GM18517 (cell line): Measurements from ENCODE around the gene RCC2.

Source experiments
- ATAC-seq: cut with Tn5 transposase; IDR thresholded peaks from one replicate; pipeline ENCODE4 v1.9.1; 2021; ENCODE audit warnings: mild to moderate bottlenecking, moderate library complexity; ENCODE audit not compliant: unreplicated experiment

Gene RCC2

DNA sequence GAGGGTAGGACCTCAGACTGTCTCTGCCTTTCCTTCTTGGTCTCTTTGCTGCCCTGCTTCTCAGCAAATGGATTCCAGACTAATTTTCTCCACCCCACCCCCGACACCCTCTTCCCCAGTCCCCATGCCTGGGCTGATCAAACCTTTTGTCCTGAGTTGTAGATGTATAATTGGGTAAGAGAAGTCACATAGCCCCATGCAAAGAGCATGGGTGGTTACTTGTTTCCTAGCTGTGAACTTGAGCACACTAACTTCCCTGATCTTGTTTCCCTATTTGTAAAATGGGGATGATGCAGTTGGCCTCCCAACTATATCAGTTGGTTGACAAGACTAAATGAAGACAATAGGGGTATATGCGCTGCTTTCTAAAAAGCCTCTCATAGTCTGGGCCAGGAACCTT, 58.3 kb downstream of the RCC2 start:
- no peak for ATAC-seq

DNA sequence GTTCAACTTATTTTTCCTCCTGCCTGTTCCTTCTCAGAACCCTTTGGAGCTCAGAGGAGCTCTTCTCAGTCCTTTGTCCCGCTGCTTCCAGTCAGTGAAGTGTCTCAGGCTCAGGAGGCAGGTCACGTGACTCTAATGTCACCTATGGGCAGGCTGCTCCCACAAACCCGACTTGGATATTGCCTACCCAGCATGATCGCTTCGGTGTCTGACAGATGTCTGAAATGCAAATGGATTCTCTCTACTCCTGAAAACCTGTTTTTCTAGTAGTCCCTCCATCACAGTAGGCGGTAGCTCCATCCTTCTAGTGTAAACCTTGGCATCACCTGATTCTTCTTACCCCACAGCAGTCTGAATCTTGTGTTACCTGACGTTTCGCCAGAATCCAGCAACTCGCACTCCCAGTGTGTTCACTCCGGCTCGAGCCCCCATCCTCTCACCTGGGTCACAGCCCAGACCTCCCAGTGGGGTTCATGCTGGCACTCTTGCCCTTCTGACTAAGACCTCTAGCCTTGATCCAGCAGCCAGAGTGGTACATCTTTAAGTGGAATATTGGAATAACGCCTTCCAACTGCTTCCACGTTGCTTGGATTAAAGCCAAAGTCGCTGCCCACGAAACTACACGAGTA, 62.0 kb downstream of the RCC2 start:
- ATAC-seq: no peak

DNA sequence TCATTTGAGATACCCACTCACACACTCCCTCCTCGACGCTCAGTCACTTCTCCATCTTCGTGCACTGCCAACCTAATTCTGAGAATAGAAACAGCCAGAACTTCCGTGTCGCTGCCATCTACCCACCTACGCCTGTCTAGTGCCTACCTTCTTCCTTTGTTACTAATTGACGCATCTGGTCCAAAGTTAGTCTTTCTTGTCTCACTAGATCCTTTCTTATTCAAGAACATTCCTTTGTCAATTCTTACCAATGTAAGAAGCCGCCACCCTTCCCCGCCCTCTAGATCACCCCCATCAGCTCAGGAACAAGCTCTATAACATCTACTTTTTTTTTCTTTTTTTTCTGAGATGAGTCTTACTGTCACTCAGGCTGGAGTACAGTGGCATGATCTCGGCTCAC, 63.8 kb downstream of the RCC2 start:
- ATAC-seq: no peak

DNA sequence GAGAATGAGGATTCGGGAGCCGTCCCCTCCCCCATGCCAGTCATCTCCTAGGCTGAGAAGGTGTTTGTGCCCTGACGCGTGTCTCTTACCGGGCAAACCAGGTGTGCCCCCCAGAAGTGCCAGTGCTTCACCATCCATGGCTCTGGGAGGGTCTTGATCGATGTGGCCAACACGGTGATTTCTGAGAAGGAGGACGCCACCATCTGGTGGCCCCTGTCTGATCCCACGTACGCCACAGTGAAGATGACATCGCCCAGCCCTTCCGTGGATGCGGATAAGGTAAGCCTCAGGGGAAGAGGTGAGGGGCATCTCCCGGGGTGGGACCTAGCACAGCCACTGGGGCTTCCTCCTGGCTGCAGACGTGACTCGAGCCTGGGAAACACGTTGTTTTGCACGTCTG, 66.5 kb downstream of the RCC2 start:
- no peak for ATAC-seq

DNA sequence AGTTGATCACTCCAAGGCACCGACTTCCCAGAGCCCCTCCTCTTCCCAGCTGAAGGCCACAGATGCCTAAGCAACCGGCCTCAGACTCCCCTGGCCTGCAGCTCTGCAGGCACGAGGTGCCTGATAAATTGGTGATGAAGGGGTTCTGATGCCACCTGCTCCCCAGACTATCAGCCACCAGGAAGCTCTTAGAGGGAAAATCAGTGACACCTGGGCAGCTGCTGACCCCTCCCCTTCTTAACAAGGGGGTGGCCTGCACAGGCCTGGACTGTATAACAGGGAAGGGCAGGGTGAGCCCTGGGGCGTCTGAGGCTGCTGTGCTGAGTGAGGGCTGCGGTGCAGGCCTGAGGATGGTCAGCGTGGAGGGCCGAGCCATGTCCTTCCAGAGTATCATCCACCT, 67.6 kb downstream of the RCC2 start, which contains the start of gene PADI6:
TSS of gene PADI6 (plus strand) at position 301 of the 400 bp plus-strand sequence. CDS start at position 351, 50 bp downstream.
- no peak for ATAC-seq

DNA sequence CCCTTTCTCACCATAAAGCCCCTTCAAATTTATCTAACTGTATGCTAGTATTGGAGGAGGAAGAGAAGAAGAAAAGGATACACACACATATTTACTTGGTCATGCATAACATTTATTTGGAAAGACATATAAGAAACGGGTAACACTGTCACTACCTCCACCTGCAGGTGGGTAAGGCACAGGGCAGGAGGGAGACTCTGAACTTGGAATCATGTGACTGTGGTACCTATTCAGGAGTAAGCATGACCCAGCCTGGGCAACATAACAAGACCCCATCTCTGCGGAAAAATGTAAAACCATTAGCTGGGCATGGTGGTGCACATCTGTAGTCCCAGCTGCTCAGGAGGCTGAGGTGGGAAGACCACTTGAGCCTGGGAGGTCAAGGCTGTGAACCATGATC, 68.9 kb downstream of the RCC2 start:
- ATAC-seq: no peak

DNA sequence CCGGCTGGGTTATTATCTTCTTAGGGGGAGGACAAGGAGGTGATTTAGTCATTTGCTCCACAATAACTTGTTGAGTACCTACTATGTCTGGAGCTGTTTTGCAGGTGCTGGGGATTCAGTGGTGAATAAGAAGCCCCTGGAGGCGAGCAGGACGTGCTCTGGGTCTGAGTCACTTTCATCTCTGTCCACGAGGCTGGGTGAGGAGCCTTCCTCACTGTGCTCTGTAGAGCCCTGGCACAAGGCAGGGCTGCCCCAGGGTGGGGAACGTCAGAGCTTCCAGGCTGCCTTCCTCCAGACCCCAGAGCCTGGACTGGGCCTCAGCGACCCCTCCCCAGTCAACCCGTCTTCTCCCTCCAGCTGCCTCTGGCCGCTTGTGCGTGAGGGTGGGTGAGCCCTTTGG, 70.0 kb downstream of the RCC2 start:
- no peak for ATAC-seq

DNA sequence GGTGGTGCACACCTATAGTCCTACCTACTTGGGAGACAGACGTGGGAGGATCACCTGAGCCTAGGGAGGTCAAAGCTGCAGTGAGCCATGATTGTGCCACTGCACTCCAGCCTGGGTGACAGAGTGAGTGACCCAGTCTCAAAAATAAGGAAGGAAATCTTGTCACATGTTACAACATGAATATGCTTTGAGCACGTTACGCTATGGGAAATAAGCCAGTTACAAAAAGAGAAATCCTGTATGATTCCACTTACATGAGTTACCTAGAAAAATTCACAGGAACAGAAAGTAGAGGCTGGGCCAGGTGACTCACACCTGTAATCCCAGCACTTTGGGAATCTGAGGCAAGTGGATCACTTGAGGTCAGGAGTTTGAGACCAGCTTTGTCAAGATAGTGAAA, 74.2 kb downstream of the RCC2 start:
- ATAC-seq: no peak

DNA sequence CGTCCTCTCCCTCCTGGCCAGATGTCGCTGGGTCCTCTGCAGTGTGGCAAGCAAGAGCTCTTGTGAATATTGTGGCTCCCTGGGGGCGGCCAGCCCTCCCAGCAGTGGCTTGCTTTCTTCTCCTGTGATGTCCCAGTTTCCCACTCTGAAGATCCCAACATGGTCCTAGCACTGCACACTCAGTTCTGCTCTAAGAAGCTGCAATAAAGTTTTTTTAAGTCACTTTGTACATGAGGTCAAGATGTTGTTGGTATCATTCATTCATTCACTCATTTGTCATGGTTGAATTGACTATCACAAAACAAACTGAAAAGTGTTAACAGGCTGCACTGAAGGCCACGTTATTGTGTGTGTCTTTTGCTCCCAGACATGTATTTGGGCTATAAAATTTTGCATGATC, 75.7 kb downstream of the RCC2 start:
- no peak for ATAC-seq

DNA sequence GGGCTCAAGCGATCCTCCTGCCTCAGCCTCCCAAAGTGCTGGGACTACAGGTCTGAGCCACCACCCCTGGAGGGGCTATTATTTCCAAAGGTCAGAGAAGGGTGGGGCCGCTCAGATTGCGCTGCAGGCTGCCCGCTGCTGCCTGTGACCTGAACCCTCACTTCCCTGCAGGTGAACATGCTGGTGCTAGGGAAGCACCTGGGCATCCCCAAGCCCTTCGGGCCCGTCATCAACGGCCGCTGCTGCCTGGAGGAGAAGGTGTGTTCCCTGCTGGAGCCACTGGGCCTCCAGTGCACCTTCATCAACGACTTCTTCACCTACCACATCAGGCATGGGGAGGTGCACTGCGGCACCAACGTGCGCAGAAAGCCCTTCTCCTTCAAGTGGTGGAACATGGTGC, 76.1 kb downstream of the RCC2 start:
- no peak for ATAC-seq

DNA sequence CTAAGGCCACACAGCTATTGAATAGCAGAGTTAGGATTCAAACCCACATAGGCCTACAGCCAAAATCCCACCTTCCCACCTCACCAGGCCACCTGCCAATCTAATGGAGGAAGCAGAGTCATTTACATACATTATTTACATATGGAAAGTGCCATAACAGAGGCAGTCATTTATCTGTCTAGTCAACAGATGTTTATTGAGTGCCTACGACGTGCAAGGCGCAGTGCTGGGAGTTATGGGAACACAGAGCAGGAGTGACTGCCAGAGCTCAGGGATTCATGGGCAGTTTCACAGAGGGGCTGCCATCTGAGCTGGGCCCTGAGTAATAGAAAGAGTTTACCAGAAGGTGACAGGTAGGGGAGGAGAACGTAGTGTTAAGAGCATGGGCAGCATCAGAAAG, 77.8 kb downstream of the RCC2 start:
- ATAC-seq: no peak

DNA sequence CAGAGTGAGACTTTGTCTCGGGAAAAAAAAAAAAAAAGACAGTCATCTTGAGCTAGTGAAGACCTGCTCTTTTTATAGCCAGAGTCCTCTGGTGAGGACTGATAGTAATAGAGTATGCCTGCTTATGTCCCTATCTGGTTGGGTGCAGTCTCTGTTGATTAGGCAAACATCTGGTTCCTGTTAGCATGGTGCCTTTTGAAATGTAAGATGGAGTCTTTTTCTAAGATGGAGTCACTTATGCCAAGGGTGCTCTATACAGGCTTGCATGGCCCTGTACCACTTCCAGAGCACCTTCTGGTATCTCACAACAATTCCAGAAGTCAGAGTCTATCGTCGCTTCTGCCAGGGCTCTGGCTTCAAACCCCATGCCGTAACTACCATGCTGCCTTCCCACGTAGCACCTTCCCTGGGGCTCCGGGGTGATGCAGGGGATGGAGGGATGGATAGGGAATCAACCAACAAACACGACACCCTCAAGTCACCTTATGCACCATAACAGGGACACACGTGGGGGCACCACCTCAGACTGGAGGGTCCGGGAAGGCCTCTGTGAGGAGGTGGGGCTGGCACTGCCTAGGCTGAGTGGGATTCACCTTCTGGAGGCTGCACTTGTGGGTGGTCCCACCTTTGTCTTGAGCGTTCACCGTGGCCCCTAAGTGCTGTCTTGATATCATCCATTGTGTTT, 79.1 kb downstream of the RCC2 start:
- no peak for ATAC-seq

DNA sequence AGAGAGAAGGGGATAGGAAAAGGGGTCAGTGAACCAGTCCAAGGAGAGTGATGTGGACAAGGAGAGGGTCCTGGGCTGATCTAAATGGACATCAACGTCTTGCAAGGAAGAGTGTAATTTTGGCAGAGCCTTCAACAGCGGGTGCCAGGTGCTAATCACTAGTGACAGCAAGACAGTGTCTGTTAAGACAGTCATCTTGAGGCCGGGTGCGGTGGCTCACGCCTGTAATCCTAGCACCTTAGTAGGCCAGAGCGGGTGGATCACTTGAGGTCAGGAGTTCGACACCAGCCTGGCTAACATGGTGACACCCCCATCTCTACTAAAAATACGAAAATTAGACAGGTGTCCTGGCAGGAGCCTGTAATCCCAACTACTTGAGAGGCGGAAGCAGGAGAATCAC, 79.7 kb downstream of the RCC2 start:
- ATAC-seq: no peak

DNA sequence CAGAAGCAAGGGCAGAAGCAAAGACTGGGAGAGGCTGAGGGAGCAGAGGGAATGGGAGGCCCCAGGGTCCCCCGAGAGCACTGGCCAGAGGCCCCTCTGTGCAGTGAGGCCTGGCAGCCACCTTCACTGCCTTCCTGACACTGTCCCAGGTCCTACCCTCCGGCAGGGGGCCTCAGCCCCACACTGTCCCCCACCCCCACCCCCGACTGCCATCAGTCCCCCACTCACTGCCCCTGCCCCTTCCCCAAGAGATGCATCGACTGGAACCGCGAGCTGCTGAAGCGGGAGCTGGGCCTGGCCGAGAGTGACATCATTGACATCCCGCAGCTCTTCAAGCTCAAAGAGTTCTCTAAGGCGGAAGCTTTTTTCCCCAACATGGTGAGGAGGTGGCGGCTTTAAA, 80.4 kb downstream of the RCC2 start:
- ATAC-seq: no peak

DNA sequence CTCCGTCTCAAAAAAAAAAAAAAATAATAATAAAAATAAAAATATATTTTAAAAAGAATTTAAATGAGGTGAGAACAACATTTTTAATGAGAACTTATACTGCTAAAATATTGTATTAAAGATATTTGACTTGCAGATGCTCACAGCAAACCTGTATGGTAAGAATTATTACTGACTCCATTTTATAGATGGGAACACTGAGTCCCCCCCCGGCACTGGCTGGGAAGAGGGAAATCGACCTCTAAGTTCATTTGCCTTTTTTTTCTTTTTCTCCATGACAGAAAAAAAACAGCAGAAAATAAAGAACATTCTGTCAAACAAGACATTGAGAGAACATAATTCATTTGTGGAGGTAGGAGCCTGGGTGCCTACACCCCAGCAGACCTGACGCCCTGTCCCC, 80.9 kb downstream of the RCC2 start:
- no peak for ATAC-seq
